Lung microvascular endothelial cell (primary cell): Measurements from ENCODE around the gene HK3. TPM values are rescaled to one million over a fixed set of nuclear protein-coding genes. Genes with fewer than 3 reads are reported as not detected.
A peak's percentile ranks its signal among the peaks of the same experiment; 100 is the strongest.

Experiments used
- DNase-seq, 2 donors: peaks; one replicate each; pipeline versions ENCODE4 v3.0.0 to v3.0.0-alpha.2; 2010; ENCODE audit warnings: low read depth in 2 of 2
- total RNA-seq: library from RNA; depleted of rRNA; stranded (reverse); fragments of >200 nt; gene quantifications from 2 replicates; pipeline ENCODE4 v1.2.1, GENCODE V29; 2014

Gene HK3
- total RNA-seq: not detected in 2 replicates

GRCh38 chr5:176899296-176899891, at the start of gene HK3:
Gene HK3 (minus strand): TSS chr5:176899346. CDS start chr5:176896159, 3,187 bp downstream.
- DNase-seq: peak in 1 of 2 donors; percentile 22

GRCh38 chr5:176948458-176948857, 49.3 kb upstream of the HK3 start:
- peak; percentile 14 to 39 for DNase-seq

GRCh38 chr5:176947847-176948246, 48.7 kb upstream of the HK3 start:
- no peak for DNase-seq

- no peak for DNase-seq
Observed at GRCh38 chr5:176944268-176944667, 45.1 kb upstream of the HK3 start.

GRCh38 chr5:176943816-176944215, 44.7 kb upstream of the HK3 start:
- DNase-seq: no peak

- DNase-seq: no peak
Observed at GRCh38 chr5:176941951-176942350, 42.8 kb upstream of the HK3 start.

- DNase-seq: no peak
Observed at GRCh38 chr5:176938472-176938871, 39.3 kb upstream of the HK3 start.

- DNase-seq: no peak
Observed at GRCh38 chr5:176935017-176935416, 35.9 kb upstream of the HK3 start.

- no peak for DNase-seq
Observed at GRCh38 chr5:176934309-176934930, 35.3 kb upstream of the HK3 start.

GRCh38 chr5:176929654-176930053, 30.5 kb upstream of the HK3 start:
- no peak for DNase-seq

GRCh38 chr5:176927562-176927961, 28.4 kb upstream of the HK3 start:
- no peak for DNase-seq

GRCh38 chr5:176922817-176923216, 23.7 kb upstream of the HK3 start:
- DNase-seq: no peak

GRCh38 chr5:176921714-176922113, 22.6 kb upstream of the HK3 start:
- DNase-seq: no peak

- DNase-seq: no peak
Observed at GRCh38 chr5:176918613-176919012, 19.5 kb upstream of the HK3 start.

- DNase-seq: no peak
Observed at GRCh38 chr5:176916337-176916736, 17.2 kb upstream of the HK3 start.

- no peak for DNase-seq
Observed at GRCh38 chr5:176915906-176916305, 16.8 kb upstream of the HK3 start.

- no peak for DNase-seq
Observed at GRCh38 chr5:176912115-176912514, 13.0 kb upstream of the HK3 start.

GRCh38 chr5:176908675-176909368, 9.7 kb upstream of the HK3 start:
- DNase-seq: no peak

- no peak for DNase-seq
Observed at GRCh38 chr5:176906796-176907195, 7.7 kb upstream of the HK3 start.

- DNase-seq: no peak
Observed at GRCh38 chr5:176906126-176906525, 7.0 kb upstream of the HK3 start.

- DNase-seq: no peak
Observed at GRCh38 chr5:176904276-176904675, 5.1 kb upstream of the HK3 start.

- DNase-seq: no peak
Observed at GRCh38 chr5:176902911-176903664, 3.9 kb upstream of the HK3 start.
